HG03460 (cell line): Measurements from ENCODE around the gene CRACR2B.

ENCODE experiments used
- ATAC-seq: cut with Tn5 transposase; IDR thresholded peaks from one replicate; pipeline ENCODE4 v1.9.1; 2021; ENCODE audit not compliant: unreplicated experiment

CRACR2B gene

GRCh38 chr11:837189-837989 lies 9.7 kb downstream of the CRACR2B start:
- ATAC-seq, result no peak

GRCh38 chr11:837990-838307 lies 10.2 kb downstream of the CRACR2B start:
- no peak for ATAC-seq

GRCh38 chr11:838441-839279 lies 10.9 kb downstream of the CRACR2B start:
- no peak for ATAC-seq

GRCh38 chr11:839280-839623 lies 11.5 kb downstream of the CRACR2B start:
- no peak for ATAC-seq

GRCh38 chr11:839875-840617 lies 12.3 kb downstream of the CRACR2B start:
- ATAC-seq, result no peak

- peak; percentile 31 for ATAC-seq
Observed at GRCh38 chr11:841981-842369, 14.3 kb downstream of the CRACR2B start.

GRCh38 chr11:842370-843002 lies 14.8 kb downstream of the CRACR2B start, which contains the start of the genes POLR2L and TSPAN4:
Gene POLR2L, minus strand, starts transcription at chr11:842529. Its CDS starts 21 bp downstream, at chr11:842508.
Gene TSPAN4, plus strand, starts transcription at chr11:842852. Its CDS starts 7,453 bp downstream, at chr11:850305.
- ATAC-seq, result peak; percentile 57

GRCh38 chr11:843086-843734 lies 15.5 kb downstream of the CRACR2B start:
- ATAC-seq, result no peak

GRCh38 chr11:843818-844692 lies 16.3 kb downstream of the CRACR2B start:
- no peak for ATAC-seq

- ATAC-seq, result no peak
Observed at GRCh38 chr11:844693-845644, 17.2 kb downstream of the CRACR2B start.

GRCh38 chr11:845872-846495 lies 18.3 kb downstream of the CRACR2B start:
- no peak for ATAC-seq

GRCh38 chr11:846496-847098 lies 18.9 kb downstream of the CRACR2B start:
- no peak for ATAC-seq

GRCh38 chr11:847876-848275 lies 20.2 kb downstream of the CRACR2B start:
- no peak for ATAC-seq

GRCh38 chr11:848380-848931 lies 20.7 kb downstream of the CRACR2B start:
- no peak for ATAC-seq

GRCh38 chr11:849104-849824 lies 21.5 kb downstream of the CRACR2B start:
- ATAC-seq, result no peak

- ATAC-seq, result no peak
Observed at GRCh38 chr11:849951-850774, 22.4 kb downstream of the CRACR2B start.
